Skeletal muscle cell (primary cell): ENCODE data around the gene RBFOX1.

ENCODE experiments used
- DNase-seq: peaks from one replicate; pipeline ENCODE4 v3.0.0-alpha.2; 2010; ENCODE audit warnings: low read depth
- H3K4me3 ChIP-seq: 2 replicates; pipeline ENCODE4 v1.5.1; 2011; ENCODE audit warnings: low read depth, mild to moderate bottlenecking, control low read depth, low read length, moderate library complexity

The RBFOX1 gene

GRCh38 chr16:7332611-7333010 lies at the start of gene RBFOX1:
Gene RBFOX1 (plus strand): TSS chr16:7332845.
- no peak for DNase-seq
- peak within 1 kb of the TSS; percentile 6 for H3K4me3 ChIP-seq

- no peak overlapping the region for H3K4me3 ChIP-seq
- DNase-seq = no peak
Observed at GRCh38 chr16:7284780-7285179, 47.9 kb upstream of the RBFOX1 start.

DNA sequence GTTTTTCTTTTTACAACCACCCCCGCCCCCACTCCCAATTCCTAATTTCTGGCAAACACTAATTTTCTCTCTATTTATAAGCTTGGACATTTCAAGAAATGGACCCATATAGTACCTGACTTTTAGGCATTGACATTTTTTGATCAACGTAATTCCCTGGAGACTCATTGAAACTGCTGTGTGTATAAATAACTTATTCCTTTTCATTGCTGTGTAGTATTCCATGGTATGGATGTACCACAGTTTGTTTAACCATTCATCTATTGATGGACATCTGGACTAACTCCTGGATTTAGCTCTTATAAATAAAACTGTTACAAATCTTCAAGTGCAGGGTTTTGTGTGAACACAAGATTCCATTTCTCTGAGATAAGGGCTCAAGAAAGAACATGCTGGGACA lies 47.1 kb upstream of the RBFOX1 start:
- DNase-seq = no peak
- no peak overlapping the region for H3K4me3 ChIP-seq

- no peak for DNase-seq
- no peak overlapping the region for H3K4me3 ChIP-seq
Observed at GRCh38 chr16:7289299-7289698, 43.3 kb upstream of the RBFOX1 start.

DNA sequence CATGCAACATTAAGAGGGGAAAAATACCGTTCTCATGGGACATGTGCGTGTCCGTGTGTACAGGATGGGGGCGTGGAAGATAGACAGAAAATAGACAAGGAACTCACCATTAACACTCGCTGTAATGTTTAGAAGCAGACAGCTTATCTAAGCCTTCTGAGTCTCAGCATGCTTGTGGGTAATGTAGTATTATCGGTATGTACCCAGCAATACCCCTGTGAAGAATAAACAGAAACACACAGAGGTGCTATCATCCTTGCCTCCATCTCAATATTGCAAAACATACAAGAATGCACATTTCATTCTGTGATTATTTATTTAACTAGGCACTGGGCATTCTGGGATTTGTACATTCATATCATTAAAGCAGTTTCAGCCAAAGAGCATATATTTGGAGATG lies 42.0 kb upstream of the RBFOX1 start:
- no peak for DNase-seq
- H3K4me3 ChIP-seq = no peak overlapping the region

DNA sequence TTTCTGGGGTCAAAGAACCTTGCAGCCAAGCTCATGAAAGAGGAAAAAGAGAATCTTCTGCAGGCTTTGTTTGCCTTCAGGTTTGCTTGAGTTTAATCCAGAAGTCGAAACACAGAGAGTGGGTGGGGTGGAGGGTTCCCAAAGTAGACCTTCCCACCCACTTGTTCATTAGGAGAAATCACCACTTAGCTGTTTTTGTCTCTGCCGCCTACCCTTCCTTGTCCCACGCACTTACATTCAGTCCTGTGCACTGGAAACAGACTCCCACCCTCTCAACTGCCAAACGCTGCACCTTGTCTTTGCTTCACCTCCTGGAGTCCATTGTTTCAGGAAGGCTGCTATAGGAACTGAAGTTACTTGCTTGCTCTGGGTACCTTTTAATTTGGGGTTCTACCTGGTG lies 38.6 kb upstream of the RBFOX1 start:
- no peak for DNase-seq
- H3K4me3 ChIP-seq = no peak overlapping the region

GRCh38 chr16:7303052-7303610 lies 29.5 kb upstream of the RBFOX1 start:
- DNase-seq = no peak
- H3K4me3 ChIP-seq = peak overlapping the region; percentile 40

GRCh38 chr16:7303660-7304200 lies 28.9 kb upstream of the RBFOX1 start:
- peak overlapping the region; percentile 40 for H3K4me3 ChIP-seq
- DNase-seq = no peak

DNA sequence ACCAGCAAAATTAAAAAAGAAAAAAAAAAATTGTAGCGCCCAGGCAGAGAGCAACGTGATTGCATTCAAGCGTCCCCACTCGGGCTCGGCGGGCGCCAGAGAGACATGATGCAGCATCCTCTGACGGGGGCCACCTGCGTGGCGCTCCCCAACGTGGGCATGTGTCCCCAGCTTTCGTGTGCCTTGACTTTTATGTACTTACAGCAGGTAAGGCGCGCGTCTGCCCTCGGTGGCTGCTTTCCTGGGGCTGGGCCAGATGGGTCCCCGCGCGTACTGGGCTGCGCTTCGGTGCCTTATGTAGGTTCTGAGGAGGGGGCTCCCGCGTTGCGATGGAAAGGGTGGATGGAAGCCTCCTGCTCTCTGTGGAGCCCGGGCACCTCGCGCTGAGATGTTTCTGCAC lies 28.4 kb upstream of the RBFOX1 start:
- DNase-seq = no peak
- peak overlapping the region; percentile 40 for H3K4me3 ChIP-seq

DNA sequence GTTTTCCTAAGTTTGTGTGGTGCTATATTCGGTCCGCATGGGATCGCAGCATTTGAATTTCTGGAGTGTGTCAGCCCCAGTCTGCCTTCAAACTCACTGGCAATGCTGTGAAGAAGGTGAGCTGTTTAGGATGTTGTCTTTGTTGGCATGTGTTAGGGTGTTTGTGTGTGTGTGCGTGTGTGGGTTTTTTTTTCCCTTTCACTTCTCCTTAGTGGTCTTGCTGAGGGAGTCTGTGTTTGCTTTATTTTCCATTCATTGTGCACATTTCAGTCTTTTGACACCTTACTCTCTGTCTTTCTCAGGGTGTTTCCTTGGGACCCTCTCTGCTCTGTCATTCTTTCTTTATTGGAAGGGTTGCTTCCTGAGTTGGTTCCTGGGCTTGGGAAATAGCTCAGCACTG lies 27.7 kb upstream of the RBFOX1 start:
- H3K4me3 ChIP-seq = no peak overlapping the region
- DNase-seq = no peak

DNA sequence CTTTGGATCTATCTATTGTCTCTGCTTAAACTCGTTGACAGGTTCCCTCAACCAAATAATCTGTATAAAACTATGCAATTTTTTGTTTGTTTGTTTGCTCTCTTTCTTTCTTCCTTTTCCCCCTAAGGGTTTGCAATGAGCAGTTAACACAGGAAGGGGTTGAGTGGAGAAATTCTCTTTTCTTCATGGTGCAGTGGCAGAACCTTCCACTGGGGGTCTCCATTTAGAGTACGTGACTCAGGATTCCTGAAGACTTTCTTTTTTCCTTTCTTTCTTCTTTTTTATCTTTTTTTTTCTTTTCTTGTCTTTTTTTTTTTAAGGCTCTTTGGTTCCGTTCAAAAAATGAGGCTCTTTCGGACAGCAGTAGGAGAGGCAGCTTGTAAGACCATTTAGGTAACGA lies 19.5 kb upstream of the RBFOX1 start:
- DNase-seq = no peak
- H3K4me3 ChIP-seq = no peak overlapping the region

GRCh38 chr16:7314163-7314562 lies 18.5 kb upstream of the RBFOX1 start:
- DNase-seq = no peak
- H3K4me3 ChIP-seq = no peak overlapping the region

DNA sequence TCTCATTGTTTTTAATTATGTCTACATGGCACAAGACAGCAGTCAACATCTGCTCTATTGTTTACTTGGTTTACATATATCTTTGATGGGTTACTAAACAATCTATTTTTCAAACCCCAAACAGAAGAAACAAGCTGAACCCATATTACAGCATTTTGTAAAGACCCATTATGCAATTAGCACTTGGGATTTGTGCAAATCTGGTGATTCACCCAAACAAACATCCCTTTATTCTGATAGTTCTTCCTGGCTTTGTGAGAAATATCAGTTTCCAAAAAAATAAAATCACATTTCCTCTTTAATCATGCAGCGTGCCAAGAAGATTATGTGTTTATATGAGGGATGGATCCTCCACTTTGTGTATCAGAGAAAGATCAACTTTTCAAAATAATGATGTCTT lies 16.8 kb upstream of the RBFOX1 start:
- DNase-seq = no peak
- H3K4me3 ChIP-seq = no peak overlapping the region

GRCh38 chr16:7316281-7316888 lies 16.3 kb upstream of the RBFOX1 start:
- DNase-seq = no peak
- H3K4me3 ChIP-seq = no peak overlapping the region

DNA sequence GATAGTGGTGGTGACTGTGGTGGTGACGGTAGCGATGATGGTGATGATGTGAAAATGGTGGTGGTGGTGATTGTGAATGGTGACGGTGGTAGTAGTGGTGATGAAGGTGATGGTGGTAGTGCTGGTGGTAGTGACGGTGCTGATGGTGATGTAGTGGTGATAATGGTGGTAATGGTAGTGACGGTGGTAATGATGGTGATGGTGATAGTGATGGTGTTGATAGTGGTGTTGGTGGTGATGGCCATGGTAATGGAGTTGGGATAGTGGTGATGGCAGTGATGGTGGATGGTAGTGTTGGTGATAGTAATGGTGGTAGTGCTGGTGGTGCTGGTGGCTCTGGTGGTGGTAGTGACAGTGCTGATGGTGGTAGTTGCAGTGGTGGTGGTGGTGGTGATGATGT lies 14.7 kb upstream of the RBFOX1 start:
- H3K4me3 ChIP-seq = no peak overlapping the region
- DNase-seq = no peak

DNA sequence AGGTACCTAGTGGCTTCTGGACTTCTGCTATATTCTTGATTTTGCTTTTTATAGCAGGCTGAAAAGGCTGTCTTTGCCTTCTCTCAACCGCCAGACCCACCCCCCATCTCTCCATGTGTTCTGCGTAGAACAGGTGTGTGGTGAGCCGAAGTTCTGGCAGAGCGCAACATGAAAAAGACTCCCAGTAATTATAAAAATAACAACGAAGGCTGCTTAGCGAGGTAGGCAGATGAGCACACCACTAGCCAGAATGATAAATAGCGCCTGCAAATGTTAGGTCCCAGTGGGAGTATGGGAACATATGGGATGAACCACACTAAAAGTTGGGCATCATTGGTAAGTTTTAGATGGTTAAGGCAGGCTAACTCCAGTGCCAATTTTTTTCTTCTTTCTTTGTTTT lies 14.0 kb upstream of the RBFOX1 start:
- DNase-seq = no peak
- no peak overlapping the region for H3K4me3 ChIP-seq

GRCh38 chr16:7319514-7319913 lies 13.1 kb upstream of the RBFOX1 start:
- H3K4me3 ChIP-seq = no peak overlapping the region
- no peak for DNase-seq

- H3K4me3 ChIP-seq = no peak overlapping the region
- DNase-seq = no peak
Observed at GRCh38 chr16:7321661-7322060, 11.0 kb upstream of the RBFOX1 start.

- H3K4me3 ChIP-seq = no peak overlapping the region
Observed at GRCh38 chr16:7324321-7324720, 8.3 kb upstream of the RBFOX1 start.

GRCh38 chr16:7325834-7326233 lies 6.8 kb upstream of the RBFOX1 start:
- no peak overlapping the region for H3K4me3 ChIP-seq
- DNase-seq = no peak

More at GRCh38 chr16:7324321-7324720, 8.3 kb upstream of the RBFOX1 start:
- no peak for DNase-seq

- no peak for DNase-seq
- H3K4me3 ChIP-seq = no peak overlapping the region
Observed at GRCh38 chr16:7330709-7331108, 1.9 kb upstream of the RBFOX1 start.
